Thyroid gland (tissue), 4 donors: ENCODE results near the gene ZNF541.

Experiments
- CTCF ChIP-seq, 6 experiments: fragments of 200-600 bp in 3 of 6; fragments of 450-650 bp in 3 of 6; sonication (generic) in 3 of 6; IDR thresholded peaks; one replicate each; pipeline ENCODE4 v1.5.1; 2016 to 2019; ENCODE audit warnings: antibody characterized with exemption in 6 of 6, mild to moderate bottlenecking in 2 of 6, inconsistent platforms in 1 of 6, moderate library complexity in 1 of 6
- POLR2A ChIP-seq, 2 donors: fragments of 450-650 bp; IDR thresholded peaks; one replicate each; pipeline ENCODE4 v1.6.1; 2017; ENCODE audit warnings: antibody characterized with exemption in 2 of 2, mild to moderate bottlenecking in 2 of 2, moderate library complexity in 1 of 2

GRCh38 chr19:47580397-47580796 lies 7.4 kb upstream of the ZNF541 start:
- TF ChIP-seq CTCF (IDR thresholded peaks at IDR 0.05) = no peak
- no peak for TF ChIP-seq POLR2A (IDR thresholded peaks at IDR 0.05)
